TTC549 (cell line): ENCODE measurements around the gene ZNF516.

Experiments
- FAIRE-seq: peaks from 2 replicates; lab custom pipeline; 2012; peaks lifted over from hg19 to GRCh38; lab: Jason Lieb, UNC

ZNF516 gene

GRCh38 chr18:76419811-76420210, 75.2 kb downstream of the ZNF516 start:
- no peak for FAIRE-seq

- FAIRE-seq, result no peak
Measured at GRCh38 chr18:76416911-76417310, 78.1 kb downstream of the ZNF516 start.

DNA sequence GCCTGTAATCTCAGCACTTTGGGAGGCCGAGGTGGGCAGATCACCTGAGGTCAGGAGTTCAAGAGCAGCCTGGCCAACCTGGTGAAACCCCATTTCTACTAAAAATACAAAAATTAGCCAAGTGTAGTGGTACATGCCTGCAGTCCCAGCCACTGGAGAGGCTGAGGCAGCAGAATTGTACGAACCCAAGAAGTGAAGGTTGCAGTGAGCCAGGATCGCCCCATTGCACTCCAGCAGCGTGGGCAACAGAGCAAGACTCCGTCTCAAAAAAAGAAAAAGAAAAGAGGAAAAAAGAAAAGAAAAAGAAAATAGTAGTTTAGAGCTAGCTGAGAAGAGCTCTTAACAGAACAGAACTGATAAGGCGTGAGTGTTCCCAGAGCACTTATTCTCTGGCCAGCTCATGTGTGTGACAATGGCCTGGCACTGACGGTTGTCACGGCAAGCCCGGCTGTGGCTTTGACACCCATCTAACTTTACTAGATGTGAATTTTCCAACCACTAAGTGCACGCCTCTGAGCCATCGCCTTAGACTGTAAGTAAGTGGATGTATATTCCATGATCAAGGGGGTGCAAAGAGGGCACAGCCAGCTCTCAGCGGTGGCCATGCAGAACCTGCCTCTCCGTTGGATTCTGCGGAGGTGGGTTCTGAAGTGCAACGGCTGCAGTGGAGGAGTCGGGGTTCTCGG, 80.0 kb downstream of the ZNF516 start:
- FAIRE-seq, result no peak

DNA sequence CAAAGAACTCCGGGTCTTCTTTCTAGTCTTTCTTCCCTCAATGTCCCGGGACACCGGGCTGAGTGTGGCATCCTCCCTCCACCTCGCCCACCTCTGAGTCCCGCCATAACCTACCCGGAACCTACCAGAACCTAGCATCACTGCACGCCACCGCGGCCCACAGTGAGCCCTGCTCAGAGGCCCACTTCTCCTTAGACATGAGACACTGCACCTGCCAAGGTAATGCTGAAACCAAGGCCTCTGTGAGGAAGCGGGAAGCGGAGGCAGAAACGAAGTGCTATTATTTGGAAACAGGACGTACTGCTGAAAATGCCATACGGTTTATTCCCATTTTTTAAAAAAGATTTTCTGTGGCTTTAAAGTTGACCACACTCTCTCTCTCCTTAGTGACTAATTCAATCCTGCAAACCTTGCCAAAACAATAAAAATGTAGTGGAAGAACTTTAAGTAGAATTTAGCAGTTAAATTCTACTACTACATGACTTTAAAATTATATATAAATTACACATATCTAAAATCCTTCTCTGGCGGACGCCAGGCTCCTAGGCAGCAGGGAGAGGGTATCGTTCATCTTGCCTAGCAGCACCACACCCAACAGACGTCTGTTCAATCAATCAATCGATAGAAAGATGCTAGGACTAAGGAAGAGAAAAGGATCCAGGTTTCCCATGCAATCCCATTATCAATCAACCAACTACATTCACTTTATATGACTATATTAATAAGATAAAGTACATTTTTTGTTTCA, 82.0 kb downstream of the ZNF516 start:
- FAIRE-seq, result no peak

DNA sequence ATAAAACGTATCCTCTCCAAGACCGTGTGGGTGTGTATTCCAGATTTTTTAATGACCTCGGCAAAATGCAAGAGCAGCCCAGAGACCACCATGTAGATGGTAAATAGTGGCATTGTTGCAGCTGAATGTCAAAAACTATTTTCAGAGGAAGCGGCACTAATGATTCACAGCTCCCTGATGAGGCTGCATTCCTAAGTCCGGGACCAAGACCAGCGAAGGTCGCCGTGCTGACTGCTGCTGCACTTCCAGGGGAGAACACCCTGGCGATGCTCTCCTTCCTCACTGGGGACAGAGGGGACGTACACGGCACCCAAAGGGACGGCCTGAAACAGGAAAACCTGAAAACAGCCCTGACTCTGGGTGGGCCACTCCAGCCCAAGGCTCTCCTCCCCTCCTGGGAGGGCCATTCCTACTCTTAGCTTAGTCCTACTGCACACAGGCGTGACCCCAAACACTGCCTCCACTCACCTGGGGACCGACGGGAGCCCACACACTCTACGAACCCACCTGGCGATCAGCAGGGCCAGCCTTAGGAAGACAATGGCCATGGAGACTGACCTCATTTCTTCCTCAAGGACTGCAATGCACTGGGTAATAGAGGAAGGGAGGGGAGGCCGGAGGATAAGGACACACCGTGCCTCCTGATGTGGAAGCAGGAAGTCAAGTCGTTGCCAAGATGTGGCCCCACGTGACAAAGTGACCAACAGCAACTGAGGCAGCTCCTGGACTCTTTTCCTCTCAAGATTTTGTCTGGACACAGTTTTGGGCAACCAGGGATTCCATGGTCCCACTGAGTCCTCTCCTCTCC, 82.8 kb downstream of the ZNF516 start:
- FAIRE-seq, result no peak

- FAIRE-seq, result no peak
Measured at GRCh38 chr18:76410660-76411417, 84.2 kb downstream of the ZNF516 start.

DNA sequence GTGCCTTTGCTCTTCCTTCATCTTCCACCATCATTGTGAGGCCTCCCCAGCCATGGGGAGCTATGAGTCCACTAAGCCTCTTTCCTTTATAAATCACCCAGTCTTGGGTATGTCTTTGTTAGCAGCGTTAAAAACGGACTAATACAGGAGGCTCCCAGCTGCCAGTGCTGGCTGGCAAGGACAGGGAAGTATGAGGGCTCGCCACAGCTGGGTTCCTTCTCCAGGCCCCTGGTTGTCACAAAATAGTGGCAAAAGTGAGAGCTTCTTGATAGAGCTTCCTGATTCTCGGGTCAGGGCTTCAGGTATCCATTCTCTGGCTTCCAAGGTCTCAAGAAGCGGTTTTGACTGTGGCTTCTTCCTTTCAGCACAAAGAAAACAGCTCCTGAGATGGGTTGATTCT, 85.0 kb downstream of the ZNF516 start:
- no peak for FAIRE-seq

DNA sequence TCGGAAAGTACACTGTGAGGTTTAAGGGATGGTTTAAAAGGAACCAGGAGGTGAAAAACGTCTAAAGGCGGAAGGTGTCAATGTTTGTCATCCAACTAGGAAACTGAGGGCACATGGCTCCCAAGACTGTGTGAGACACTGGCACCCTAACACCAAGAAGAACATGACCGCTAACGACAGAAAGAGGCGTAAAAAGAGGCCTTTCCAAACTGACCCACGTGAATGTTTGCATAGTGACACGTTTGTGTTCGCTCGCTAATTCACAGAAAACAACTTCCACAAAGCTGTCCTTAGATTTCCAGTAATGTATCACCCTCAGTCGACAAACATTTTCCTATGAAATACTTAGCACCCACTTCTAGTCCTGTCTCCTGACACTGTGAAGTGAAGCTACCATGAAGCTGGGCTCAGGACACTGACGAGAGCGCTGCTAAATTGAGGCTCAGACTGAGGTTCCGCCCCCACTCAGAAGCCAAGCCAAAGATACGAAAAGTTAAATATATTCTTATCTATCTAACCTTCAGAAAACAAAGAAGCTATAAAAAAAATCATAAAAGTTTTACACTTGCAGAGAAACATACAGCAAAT, 86.5 kb downstream of the ZNF516 start:
- no peak for FAIRE-seq

- no peak for FAIRE-seq
Measured at GRCh38 chr18:76407681-76408080, 87.4 kb downstream of the ZNF516 start.

DNA sequence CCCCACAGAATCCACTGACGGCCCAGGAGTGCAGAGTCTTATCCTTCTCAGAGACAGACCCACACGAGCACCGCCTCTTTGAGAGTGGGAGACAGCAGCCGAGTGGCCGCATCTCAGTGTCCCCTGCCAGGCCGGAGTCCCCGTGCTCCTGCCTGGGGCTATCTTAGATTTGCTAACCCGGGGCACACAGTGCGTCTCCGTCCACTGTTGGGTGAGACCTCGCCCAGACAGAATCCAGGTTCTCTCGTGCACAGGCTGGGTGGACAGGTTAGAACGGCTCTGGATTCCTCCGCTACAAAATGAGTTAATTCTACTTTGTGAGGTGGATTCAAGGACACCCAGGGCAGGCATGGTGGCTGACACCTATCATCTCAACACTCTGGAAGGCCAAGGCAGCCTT, 88.3 kb downstream of the ZNF516 start:
- FAIRE-seq, result no peak

DNA sequence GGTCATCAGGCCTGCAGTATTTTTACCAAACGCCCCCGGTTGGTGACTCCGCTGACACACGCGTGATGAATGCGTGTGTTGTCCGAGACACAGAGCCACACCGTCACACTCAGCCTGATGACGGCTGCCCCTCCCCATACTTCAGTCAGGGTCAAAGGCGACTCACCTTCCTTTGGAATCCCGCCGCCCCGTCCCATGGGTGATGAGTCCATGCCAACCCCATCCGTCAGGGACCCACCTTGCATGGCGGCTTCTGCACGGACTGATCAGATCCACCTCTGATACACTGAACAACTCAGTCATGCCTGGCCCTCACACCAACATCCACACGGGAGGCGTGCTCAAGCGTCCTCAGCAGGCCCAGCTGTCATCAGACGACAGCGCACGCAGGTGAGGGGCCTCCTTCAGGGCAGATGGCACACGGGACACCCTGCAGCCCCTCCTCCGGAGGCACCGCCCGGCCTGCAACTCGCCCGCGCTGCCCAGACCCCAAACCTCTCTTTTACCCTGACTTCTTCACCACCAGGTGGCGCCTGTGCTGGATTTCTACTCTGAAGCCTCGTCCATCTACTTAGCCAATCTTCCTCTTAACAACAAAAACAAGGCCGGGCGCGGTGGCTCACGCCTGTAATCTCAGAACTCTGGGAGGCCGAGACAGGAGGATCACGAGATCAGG, 89.2 kb downstream of the ZNF516 start:
- FAIRE-seq, result no peak

- no peak for FAIRE-seq
Measured at GRCh38 chr18:76405280-76405679, 89.8 kb downstream of the ZNF516 start.

DNA sequence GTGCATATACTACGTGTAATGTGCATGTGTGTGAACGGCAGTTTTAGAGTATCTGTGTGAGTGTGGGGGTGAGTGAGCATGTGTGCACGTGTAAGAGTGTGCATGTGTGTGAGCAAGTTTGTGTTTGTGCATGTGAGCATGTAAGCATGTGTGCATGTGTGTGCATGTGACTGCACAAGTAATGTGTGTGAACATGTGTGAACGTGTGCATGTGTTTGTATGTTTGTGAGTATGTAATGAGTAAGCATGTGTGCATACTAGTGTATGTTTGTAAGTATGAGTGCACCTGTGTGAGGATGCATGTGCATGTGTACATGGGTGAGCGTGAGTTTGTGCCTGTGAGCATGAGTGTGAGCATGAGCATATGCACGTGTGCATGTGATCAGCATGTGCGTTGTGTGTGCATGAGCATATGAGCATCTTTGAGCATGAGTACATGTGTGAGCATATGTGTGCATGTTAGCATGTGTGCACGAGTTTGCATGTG, 90.7 kb downstream of the ZNF516 start:
- no peak for FAIRE-seq

DNA sequence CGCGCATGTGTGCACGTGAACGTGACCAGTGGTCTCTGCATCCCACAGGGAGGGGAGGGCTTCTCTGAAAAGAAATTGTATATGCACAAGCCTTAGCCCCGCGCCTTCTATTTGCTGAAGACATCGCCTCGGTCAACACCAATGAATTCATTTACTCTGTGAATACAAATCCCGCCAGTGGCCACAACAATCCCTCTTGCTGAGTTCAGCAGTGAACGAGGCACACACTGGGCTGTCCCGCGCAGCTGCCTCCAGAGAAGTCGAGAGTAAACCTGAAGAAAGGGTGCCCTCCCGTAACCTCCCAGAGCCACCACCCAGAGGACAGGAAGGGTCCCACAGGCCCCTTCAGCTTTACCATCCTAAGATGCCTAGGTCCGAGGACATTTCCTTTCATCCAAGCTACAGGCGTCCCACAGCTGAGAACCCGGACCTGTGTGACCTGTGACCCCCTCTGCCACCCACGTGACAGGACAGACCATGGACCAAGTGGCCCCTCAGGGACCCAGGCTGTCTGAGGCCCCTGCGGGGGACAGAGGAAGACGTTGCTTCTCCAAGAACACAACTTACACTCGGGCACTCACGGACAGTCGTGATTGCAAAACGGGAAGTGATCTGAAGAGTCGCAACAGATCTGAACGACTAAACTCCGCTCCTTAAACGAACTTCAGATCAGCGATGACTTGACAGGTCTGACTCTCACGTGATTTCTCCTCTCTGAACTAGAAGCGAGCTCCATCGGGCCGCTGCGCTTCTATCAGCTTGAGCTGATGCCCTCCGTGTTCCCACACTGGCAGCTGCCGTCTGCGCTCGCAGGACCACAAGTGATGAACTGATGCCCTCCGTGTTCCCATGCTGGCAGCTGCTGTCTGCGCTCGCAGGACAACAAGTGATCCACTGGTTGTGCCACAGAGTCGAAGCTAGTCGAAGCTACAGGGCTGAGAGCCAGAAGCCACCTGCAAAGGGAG, 92.7 kb downstream of the ZNF516 start:
- FAIRE-seq, result no peak

DNA sequence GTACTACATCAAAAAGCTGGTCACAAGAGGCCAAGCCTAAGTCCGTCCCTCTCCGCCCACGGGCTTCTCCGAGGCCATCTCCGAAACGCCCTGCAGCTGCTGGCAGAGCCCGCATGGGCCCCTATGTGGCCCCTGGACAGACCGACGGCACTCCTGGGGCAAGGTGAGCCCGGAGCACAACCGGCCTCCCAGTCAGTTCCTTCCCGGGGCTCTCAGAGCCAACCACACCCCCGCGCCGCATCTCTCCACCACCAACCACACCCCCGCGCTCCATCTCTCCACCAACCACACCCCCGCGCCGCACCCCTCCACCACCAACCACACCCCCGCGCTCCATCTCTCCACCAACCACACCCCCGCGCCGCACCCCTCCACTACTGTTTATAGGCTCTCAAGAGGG, 93.5 kb downstream of the ZNF516 start:
- no peak for FAIRE-seq

- no peak for FAIRE-seq
Measured at GRCh38 chr18:76399613-76400391, 95.2 kb downstream of the ZNF516 start.

GRCh38 chr18:76398896-76399612, 96.0 kb downstream of the ZNF516 start:
- no peak for FAIRE-seq

DNA sequence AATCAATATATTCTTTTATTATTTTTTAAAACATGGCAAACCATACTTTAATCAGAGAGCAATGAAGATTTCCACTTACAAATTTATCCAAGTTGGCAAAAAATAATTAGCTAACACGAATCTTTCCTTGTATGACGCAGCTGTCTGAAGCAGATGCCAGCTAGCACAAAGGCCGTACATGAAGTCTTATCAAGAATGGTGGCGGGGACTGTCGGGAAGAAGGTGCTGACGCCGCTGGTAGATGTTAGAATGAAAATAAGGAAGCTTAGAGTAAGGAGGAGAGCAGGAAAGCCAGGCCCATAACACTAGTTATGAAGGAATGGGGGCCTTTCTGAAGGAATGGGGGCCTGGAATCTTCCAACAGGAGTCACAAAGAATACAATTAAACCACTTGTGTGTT, 96.7 kb downstream of the ZNF516 start:
- no peak for FAIRE-seq

DNA sequence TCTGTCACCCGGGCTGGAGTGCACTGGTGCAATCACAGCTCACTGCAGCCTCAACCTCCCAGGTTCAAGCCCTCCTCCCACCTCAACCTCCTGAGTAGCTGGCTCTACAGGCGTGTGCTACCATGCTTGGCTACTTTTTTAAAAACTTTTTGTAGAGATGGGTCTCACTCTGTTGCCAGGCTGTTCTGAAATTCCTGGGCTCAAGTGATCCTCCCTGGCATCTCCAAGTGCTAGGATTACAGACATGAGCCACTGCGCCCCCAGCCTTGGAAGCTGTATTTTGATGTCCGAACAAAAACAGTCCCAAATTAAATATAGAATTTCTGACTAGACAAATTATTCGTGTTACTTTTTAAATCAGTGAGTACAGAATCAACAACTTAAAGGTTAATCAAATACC, 97.4 kb downstream of the ZNF516 start:
- no peak for FAIRE-seq
